ENCODE results near the gene BCOR. TPM values are rescaled to one million over a fixed set of nuclear protein-coding genes. Genes with fewer than 3 reads are reported as not detected.

The BCOR gene
- total and polyA plus RNA-seq, 2 of the 13 experiments (the other 11 are each of a cell fraction or from before 2014, with no cell fraction given), result 14.3 to 15.2 TPM

- TF ChIP-seq TFAP4 (IDR thresholded peaks at IDR 0.05; ENCODE audit: borderline replicate concordance, low read depth) (peak; percentile 61; the same call in 1 of the 2 replicates), ZNF577 (CRISPR knock-in tag; IDR thresholded peaks at IDR 0.05; ENCODE audit: borderline replicate concordance, low read depth) (no peak), CREB3 (CRISPR knock-in tag; IDR thresholded peaks at IDR 0.05) (no peak), TRAFD1 (CRISPR knock-in tag; IDR thresholded peaks at IDR 0.05; ENCODE audit: borderline replicate concordance) (no peak), HES4 (CRISPR knock-in tag; IDR thresholded peaks at IDR 0.05; ENCODE audit: borderline replicate concordance) (no peak), ZNF230 (CRISPR knock-in tag; IDR thresholded peaks at IDR 0.05) (no peak), CEBPG (CRISPR knock-in tag; IDR thresholded peaks at IDR 0.05) (no peak; the same call in 1 of the 2 replicates), NCOR1 (IDR thresholded peaks at IDR 0.05; ENCODE audit: borderline replicate concordance, low read length) (no peak; the same call in 1 of the 2 replicates), FOXM1 (CRISPR knock-in tag; IDR thresholded peaks at IDR 0.05) (no peak), ZNF256 (CRISPR knock-in tag; conservative IDR thresholded peaks at IDR 0.05) (no peak), PAWR (CRISPR knock-in tag; IDR thresholded peaks at IDR 0.05; ENCODE audit: borderline replicate concordance) (no peak), BCLAF1 (IDR thresholded peaks at IDR 0.05) (no peak), TBX2 (CRISPR knock-in tag; IDR thresholded peaks at IDR 0.05; ENCODE audit: borderline replicate concordance) (no peak), ZNF83 (CRISPR knock-in tag; IDR thresholded peaks at IDR 0.05; ENCODE audit: borderline replicate concordance) (no peak), ZNF20 (CRISPR knock-in tag; IDR thresholded peaks at IDR 0.05) (no peak), ZBTB25 (CRISPR knock-in tag; IDR thresholded peaks at IDR 0.05) (no peak), PTBP1 (IDR thresholded peaks at IDR 0.05; ENCODE audit: low read depth, low read length, poor library complexity, severe bottlenecking) (no peak), NAIF1 (CRISPR knock-in tag; IDR thresholded peaks at IDR 0.05; ENCODE audit: borderline replicate concordance) (no peak), THAP7 (CRISPR knock-in tag; IDR thresholded peaks at IDR 0.05) (0 out of 2 replicates have a peak, but pooled peaks have one; percentile 32), TEAD3 (CRISPR knock-in tag; optimal IDR thresholded peaks at IDR 0.05; ENCODE audit: borderline replicate concordance) (peak; percentile 23)
Measured at GRCh38 chrX:40003428-40004245, 94.1 kb downstream of the BCOR start (continued).
